ENCODE measurements around the gene MINK1.
"Not testable (repeated sequence)": the region's sequence is repeated elsewhere in the genome, so short reads cannot be mapped to it uniquely, and the experiment has no call there.

MINK1 gene

GRCh38 chr17:4861052-4861451 is 27.9 kb downstream of the MINK1 start:
- Histone ChIP-seq H4K12ac (ENCODE audit: low read depth, low read length) (no peak overlapping the region), H3K27ac (ENCODE audit: low read depth, low read length) (no peak overlapping the region), H3K79me2 (ENCODE audit: control insufficient read depth, insufficient read depth, low read length, poor library complexity) (peaks cover 20% of the 10 kb centered on the region), H3K4me1 (ENCODE audit: control insufficient read depth in 1 of 2, insufficient read depth in 2 of 2, low read length in 2 of 2) (peaks cover 37 to 39% of the 10 kb centered on the region in 2 experiments), H3K14ac (ENCODE audit: low read length) (peak overlapping the region; percentile 11), H3K9me3 (ENCODE audit: insufficient read depth, low read depth, low read length) (no peaks in the 10 kb centered on the region), H2BK5ac (ENCODE audit: low read depth, low read length, poor library complexity) (no peak overlapping the region), H4K91ac (ENCODE audit: low read depth, low read length) (peak overlapping the region; percentile 48), H3K27me3 (ENCODE audit: insufficient read depth, low read length) (no peaks in the 10 kb centered on the region), H4K8ac (ENCODE audit: low read depth, low read length) (no peak overlapping the region), H3K36me3 (ENCODE audit: control insufficient read depth in 1 of 2, insufficient read depth in 2 of 2, low read length in 2 of 2) (peaks cover 6 to 22% of the 10 kb centered on the region in 2 experiments), H3K4me2 (ENCODE audit: low read length) (no peak overlapping the region), H2AFZ (ENCODE audit: insufficient read depth, low read length, poor library complexity) (no peak overlapping the region), H2BK120ac (ENCODE audit: insufficient read depth, low read length, poor library complexity) (no peak overlapping the region), H3K9ac (ENCODE audit: low read length) (no peak overlapping the region), H3K4ac (ENCODE audit: low read depth, low read length) (no peak overlapping the region), H3K23ac (ENCODE audit: low read length) (no peak overlapping the region), H2BK12ac (ENCODE audit: low read length) (peak overlapping the region; percentile 18), H2AK5ac (ENCODE audit: low read length) (no peak overlapping the region), H3K79me1 (ENCODE audit: low read length) (peaks cover 38% of the 10 kb centered on the region), H3K18ac (ENCODE audit: low read length) (peak overlapping the region; percentile 72), H3K4me3 (ENCODE audit: low read depth, low read length) (no peak overlapping the region)
- WGBS (ENCODE audit: extremely low coverage, insufficient coverage, insufficient read length), result no CpG with 5 or more reads among the region's 16 CpGs
- DNase-seq, result no peak

GRCh38 chr17:4862720-4863119 is 29.6 kb downstream of the MINK1 start:
- Histone ChIP-seq H2BK5ac (ENCODE audit: low read depth, low read length, poor library complexity) (no peak overlapping the region), H3K4ac (ENCODE audit: low read depth, low read length) (no peak overlapping the region), H2BK12ac (ENCODE audit: low read length) (no peak overlapping the region), H3K27me3 (ENCODE audit: insufficient read depth, low read length) (no peaks in the 10 kb centered on the region), H3K4me2 (ENCODE audit: low read length) (no peak overlapping the region), H4K8ac (ENCODE audit: low read depth, low read length) (no peak overlapping the region), H2AFZ (ENCODE audit: insufficient read depth, low read length, poor library complexity) (no peak overlapping the region), H4K12ac (ENCODE audit: low read depth, low read length) (no peak overlapping the region), H3K79me2 (ENCODE audit: control insufficient read depth, insufficient read depth, low read length, poor library complexity) (peaks cover 16% of the 10 kb centered on the region), H4K91ac (ENCODE audit: low read depth, low read length) (no peak overlapping the region), H3K36me3 (ENCODE audit: control insufficient read depth in 1 of 2, insufficient read depth in 2 of 2, low read length in 2 of 2) (peaks cover 6 to 21% of the 10 kb centered on the region in 2 experiments), H3K14ac (ENCODE audit: low read length) (no peak overlapping the region), H3K4me3 (ENCODE audit: low read depth, low read length) (no peak overlapping the region), H2AK5ac (ENCODE audit: low read length) (no peak overlapping the region), H2BK120ac (ENCODE audit: insufficient read depth, low read length, poor library complexity) (no peak overlapping the region), H3K27ac (ENCODE audit: low read depth, low read length) (no peak overlapping the region), H3K9me3 (ENCODE audit: insufficient read depth, low read depth, low read length) (no peaks in the 10 kb centered on the region), H3K9ac (ENCODE audit: low read length) (no peak overlapping the region), H3K23ac (ENCODE audit: low read length) (no peak overlapping the region), H3K79me1 (ENCODE audit: low read length) (peaks cover 24% of the 10 kb centered on the region), H3K4me1 (ENCODE audit: control insufficient read depth in 1 of 2, insufficient read depth in 2 of 2, low read length in 2 of 2) (peaks cover 21 to 23% of the 10 kb centered on the region in 2 experiments), H3K18ac (ENCODE audit: low read length) (peak overlapping the region; percentile 1)
- DNase-seq, result no peak
- no CpG with 5 or more reads among the region's 4 CpGs for WGBS (ENCODE audit: extremely low coverage, insufficient coverage, insufficient read length)

- no peak overlapping the region for H3K14ac ChIP-seq (ENCODE audit: low read length)
- H3K4me3 ChIP-seq (ENCODE audit: low read depth, low read length), result no peak overlapping the region
- H3K4ac ChIP-seq (ENCODE audit: low read depth, low read length), result no peak overlapping the region
Observed at GRCh38 chr17:4863321-4863720, 30.2 kb downstream of the MINK1 start.

GRCh38 chr17:4867535-4867934 is 34.4 kb downstream of the MINK1 start:
- not testable (repeated sequence) for H3K4ac ChIP-seq (ENCODE audit: low read depth, low read length); H4K12ac ChIP-seq (ENCODE audit: low read depth, low read length); H3K4me1 ChIP-seq (ENCODE audit: control insufficient read depth in 1 of 2, insufficient read depth in 2 of 2, low read length in 2 of 2); H2BK12ac ChIP-seq (ENCODE audit: low read length); H2AFZ ChIP-seq (ENCODE audit: insufficient read depth, low read length, poor library complexity); H3K36me3 ChIP-seq (ENCODE audit: control insufficient read depth in 1 of 2, insufficient read depth in 2 of 2, low read length in 2 of 2); H3K4me3 ChIP-seq (ENCODE audit: low read depth, low read length); H3K27me3 ChIP-seq (ENCODE audit: insufficient read depth, low read length); H4K8ac ChIP-seq (ENCODE audit: low read depth, low read length); H3K18ac ChIP-seq (ENCODE audit: low read length); H3K14ac ChIP-seq (ENCODE audit: low read length); H2AK5ac ChIP-seq (ENCODE audit: low read length); H3K23ac ChIP-seq (ENCODE audit: low read length); H3K79me1 ChIP-seq (ENCODE audit: low read length); H2BK120ac ChIP-seq (ENCODE audit: insufficient read depth, low read length, poor library complexity); DNase-seq; H4K91ac ChIP-seq (ENCODE audit: low read depth, low read length); H3K79me2 ChIP-seq (ENCODE audit: control insufficient read depth, insufficient read depth, low read length, poor library complexity); H2BK5ac ChIP-seq (ENCODE audit: low read depth, low read length, poor library complexity); H3K4me2 ChIP-seq (ENCODE audit: low read length); H3K27ac ChIP-seq (ENCODE audit: low read depth, low read length); H3K9me3 ChIP-seq (ENCODE audit: insufficient read depth, low read depth, low read length); H3K9ac ChIP-seq (ENCODE audit: low read length)
- WGBS (ENCODE audit: extremely low coverage, insufficient coverage, insufficient read length), result no CpG with 5 or more reads among the region's 5 CpGs

More at GRCh38 chr17:4863321-4863720, 30.2 kb downstream of the MINK1 start:
- no peaks in the 10 kb centered on the region for H3K27me3 ChIP-seq (ENCODE audit: insufficient read depth, low read length)
- no peak overlapping the region for H2AK5ac ChIP-seq (ENCODE audit: low read length)
- H3K79me1 ChIP-seq (ENCODE audit: low read length), result peaks cover 22% of the 10 kb centered on the region
- H3K4me1 ChIP-seq (ENCODE audit: control insufficient read depth in 1 of 2, insufficient read depth in 2 of 2, low read length in 2 of 2), result peaks cover 18 to 20% of the 10 kb centered on the region in 2 experiments
- H3K9me3 ChIP-seq (ENCODE audit: insufficient read depth, low read depth, low read length), result no peaks in the 10 kb centered on the region
- H4K8ac ChIP-seq (ENCODE audit: low read depth, low read length), result no peak overlapping the region
- H3K27ac ChIP-seq (ENCODE audit: low read depth, low read length), result no peak overlapping the region
- no peak overlapping the region for H2BK120ac ChIP-seq (ENCODE audit: insufficient read depth, low read length, poor library complexity)
- H2BK5ac ChIP-seq (ENCODE audit: low read depth, low read length, poor library complexity), result no peak overlapping the region
- H3K79me2 ChIP-seq (ENCODE audit: control insufficient read depth, insufficient read depth, low read length, poor library complexity), result peaks cover 14% of the 10 kb centered on the region
- H3K4me2 ChIP-seq (ENCODE audit: low read length), result no peak overlapping the region
- peaks cover 6 to 21% of the 10 kb centered on the region in 2 experiments for H3K36me3 ChIP-seq (ENCODE audit: control insufficient read depth in 1 of 2, insufficient read depth in 2 of 2, low read length in 2 of 2)
- no peak overlapping the region for H2AFZ ChIP-seq (ENCODE audit: insufficient read depth, low read length, poor library complexity)
- no peak overlapping the region for H3K9ac ChIP-seq (ENCODE audit: low read length)
- no peak overlapping the region for H3K23ac ChIP-seq (ENCODE audit: low read length)
- H4K12ac ChIP-seq (ENCODE audit: low read depth, low read length), result no peak overlapping the region
- no peak for DNase-seq
- H4K91ac ChIP-seq (ENCODE audit: low read depth, low read length), result no peak overlapping the region
- H3K18ac ChIP-seq (ENCODE audit: low read length), result peak overlapping the region; percentile 1
- WGBS (ENCODE audit: extremely low coverage, insufficient coverage, insufficient read length), result no CpG with 5 or more reads among the region's 1 CpG
- H2BK12ac ChIP-seq (ENCODE audit: low read length), result no peak overlapping the region

All from trophoblast cell (in vitro differentiated cells and primary cell).